Cardiac muscle cell (in vitro differentiated cells and primary cell): ENCODE data around the gene AUTS2. TPM values are rescaled to one million over a fixed set of nuclear protein-coding genes. Genes with fewer than 3 reads are reported as not detected.

Experiments
- DNase-seq, 2 donors: peaks; one replicate each; pipeline versions ENCODE4 v3.0.0 to v3.0.0-alpha.2; 2010 to 2017; ENCODE audit warnings: low read depth in 1 of 2, low spot score in 1 of 2
- H3K27ac ChIP-seq: fragments of 200-600 bp; sonication (generic); 2 replicates; pipeline ENCODE4 v1.5.1; 2016
- H3K27me3 ChIP-seq: fragments of 200-600 bp; sonication (generic); 2 replicates; pipeline ENCODE4 v1.6.0; 2016; ENCODE audit warnings: control low read depth
- H3K36me3 ChIP-seq: fragments of 200-600 bp; sonication (generic); 2 replicates; pipeline ENCODE4 v1.5.1; 2016; ENCODE audit warnings: control low read depth
- H3K4me1 ChIP-seq: fragments of 200-600 bp; sonication (generic); 2 replicates; pipeline ENCODE4 v1.8.1; 2017; ENCODE audit warnings: low read depth, mild to moderate bottlenecking, mixed run types
- H3K4me3 ChIP-seq: fragments of 200-600 bp; sonication (generic); 2 replicates; pipeline ENCODE4 v1.5.1; 2016; ENCODE audit warnings: mild to moderate bottlenecking
- H3K9me3 ChIP-seq: fragments of 200-600 bp; sonication (generic); 2 replicates; pipeline ENCODE4 v1.5.1; 2017; ENCODE audit warnings: low read depth, mild to moderate bottlenecking, control low read depth
- polyA plus RNA-seq: library from polyadenylated mRNA; unstranded; fragments of >200 nt; fragmentation: Nextera tagmentation; extraction: Ambion mirVana; gene quantifications from 2 replicates; pipeline ENCODE4 v1.2.1, GENCODE V29; 2016
- total RNA-seq: library from RNA; depleted of rRNA; stranded (reverse); fragments of >200 nt; gene quantifications from 2 replicates; pipeline ENCODE4 v1.2.3, GENCODE V29; 2016
- TF ChIP-seq, protein P1 (sequence below): IDR thresholded peaks from 2 replicates; pipeline ENCODE4 v1.5.1; 2012; ENCODE audit warnings: low read depth, mild to moderate bottlenecking, low read length

The AUTS2 gene
- total and polyA plus RNA-seq, 2 experiments from 2014 or later: 41.0 to 45.5 TPM

GRCh38 chr7:69693042-69693441 lies 94.8 kb downstream of the AUTS2 start:
- Histone ChIP-seq H3K27ac (no peak overlapping the region), H3K27me3 (no peaks in the 10 kb centered on the region), H3K4me1 (peaks cover 33% of the 10 kb centered on the region), H3K4me3 (no peak overlapping the region), H3K36me3 (no peaks in the 10 kb centered on the region), H3K9me3 (no peaks in the 10 kb centered on the region)
- TF ChIP-seq, protein P1, sequence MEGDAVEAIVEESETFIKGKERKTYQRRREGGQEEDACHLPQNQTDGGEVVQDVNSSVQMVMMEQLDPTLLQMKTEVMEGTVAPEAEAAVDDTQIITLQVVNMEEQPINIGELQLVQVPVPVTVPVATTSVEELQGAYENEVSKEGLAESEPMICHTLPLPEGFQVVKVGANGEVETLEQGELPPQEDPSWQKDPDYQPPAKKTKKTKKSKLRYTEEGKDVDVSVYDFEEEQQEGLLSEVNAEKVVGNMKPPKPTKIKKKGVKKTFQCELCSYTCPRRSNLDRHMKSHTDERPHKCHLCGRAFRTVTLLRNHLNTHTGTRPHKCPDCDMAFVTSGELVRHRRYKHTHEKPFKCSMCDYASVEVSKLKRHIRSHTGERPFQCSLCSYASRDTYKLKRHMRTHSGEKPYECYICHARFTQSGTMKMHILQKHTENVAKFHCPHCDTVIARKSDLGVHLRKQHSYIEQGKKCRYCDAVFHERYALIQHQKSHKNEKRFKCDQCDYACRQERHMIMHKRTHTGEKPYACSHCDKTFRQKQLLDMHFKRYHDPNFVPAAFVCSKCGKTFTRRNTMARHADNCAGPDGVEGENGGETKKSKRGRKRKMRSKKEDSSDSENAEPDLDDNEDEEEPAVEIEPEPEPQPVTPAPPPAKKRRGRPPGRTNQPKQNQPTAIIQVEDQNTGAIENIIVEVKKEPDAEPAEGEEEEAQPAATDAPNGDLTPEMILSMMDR: no peak
- DNase-seq: peak in 1 of 2 donors; percentile 60

DNA sequence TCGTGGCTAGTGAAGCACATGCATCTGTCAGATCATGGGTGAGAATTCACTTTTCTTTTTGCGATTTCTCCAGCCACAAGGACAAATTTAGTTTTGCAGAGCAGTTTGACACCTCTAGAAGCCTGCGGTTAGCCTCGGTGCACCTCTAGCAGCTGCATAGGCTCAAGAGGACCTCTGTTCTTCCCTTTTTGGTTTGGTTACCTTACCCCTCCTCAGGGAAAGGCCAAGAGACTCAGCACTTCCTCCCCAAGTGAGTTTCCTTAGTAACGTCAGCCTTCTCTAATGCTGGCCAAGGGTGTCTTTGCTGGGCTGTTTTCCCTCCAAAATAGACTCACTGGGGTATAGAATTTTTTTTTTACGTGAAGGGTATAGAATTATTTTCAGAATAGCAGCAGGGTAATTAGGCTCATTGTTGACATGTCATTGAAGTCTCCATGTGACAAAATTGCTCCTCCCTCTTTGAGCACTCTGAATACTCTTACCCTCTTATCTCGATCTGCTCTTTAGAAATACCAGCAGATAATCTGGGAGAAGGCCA lies 97.8 kb downstream of the AUTS2 start:
- H3K27me3 ChIP-seq: no peaks in the 10 kb centered on the region
- no peak overlapping the region for H3K27ac ChIP-seq
- peaks cover 34% of the 10 kb centered on the region for H3K4me1 ChIP-seq
- no peak overlapping the region for H3K4me3 ChIP-seq
- no peak for DNase-seq
- TF ChIP-seq, protein P1: no peak
- H3K9me3 ChIP-seq: no peaks in the 10 kb centered on the region
- no peaks in the 10 kb centered on the region for H3K36me3 ChIP-seq

DNA sequence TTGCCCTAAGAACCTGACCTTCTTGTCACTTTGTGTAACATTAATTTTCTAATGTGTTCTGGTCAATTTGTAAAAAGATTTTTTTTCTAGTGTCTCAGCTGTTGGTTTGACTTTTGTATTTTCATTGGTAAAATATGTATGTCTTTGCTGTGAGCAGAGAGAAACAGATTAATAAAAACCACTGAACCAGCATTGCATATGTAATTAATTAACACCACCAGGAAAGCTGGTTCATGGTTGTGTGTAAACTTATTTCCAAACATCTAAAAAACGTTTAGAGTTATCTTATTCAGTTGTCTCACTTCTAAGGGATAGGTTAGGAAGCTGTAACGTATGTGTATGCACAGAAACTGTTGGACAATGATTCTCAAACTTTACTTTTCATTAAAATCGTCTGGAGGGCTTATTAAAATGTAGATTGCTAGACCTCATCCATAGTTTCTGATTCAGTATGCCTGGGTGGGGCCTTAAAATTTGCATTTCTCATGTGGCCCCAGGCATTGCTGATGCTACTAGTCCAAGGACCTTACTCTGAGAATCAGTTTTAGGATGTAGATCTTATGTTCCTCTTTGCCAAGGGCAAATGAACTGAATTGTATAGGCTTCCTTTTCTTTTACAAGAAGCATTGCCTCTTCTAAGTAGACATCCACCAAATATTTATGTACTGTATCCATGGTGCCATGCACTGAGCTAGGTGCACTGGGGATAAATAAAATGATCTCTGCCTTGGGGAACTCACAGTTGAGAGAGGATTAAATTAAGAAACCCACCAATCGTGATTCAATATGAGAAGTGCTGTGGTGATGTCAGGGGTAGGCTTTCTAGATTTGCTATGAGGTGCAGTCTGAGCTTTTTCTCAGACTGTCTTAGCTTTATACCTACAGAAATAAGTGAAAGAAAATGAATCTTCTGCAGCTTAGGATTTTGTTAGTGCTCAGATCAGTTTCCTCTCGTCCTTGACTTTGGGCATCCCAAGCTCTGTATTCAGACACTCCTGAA lies 98.7 kb downstream of the AUTS2 start:
- no peaks in the 10 kb centered on the region for H3K36me3 ChIP-seq
- no peak overlapping the region for H3K27ac ChIP-seq
- H3K4me1 ChIP-seq: peaks cover 34% of the 10 kb centered on the region
- H3K4me3 ChIP-seq: no peak overlapping the region
- TF ChIP-seq, protein P1: no peak
- no peak for DNase-seq
- H3K27me3 ChIP-seq: no peaks in the 10 kb centered on the region
- no peaks in the 10 kb centered on the region for H3K9me3 ChIP-seq

- no peak for DNase-seq
These were observed 100.0 kb downstream of the AUTS2 start for GRCh38 chr7:69698109-69698825.

DNA sequence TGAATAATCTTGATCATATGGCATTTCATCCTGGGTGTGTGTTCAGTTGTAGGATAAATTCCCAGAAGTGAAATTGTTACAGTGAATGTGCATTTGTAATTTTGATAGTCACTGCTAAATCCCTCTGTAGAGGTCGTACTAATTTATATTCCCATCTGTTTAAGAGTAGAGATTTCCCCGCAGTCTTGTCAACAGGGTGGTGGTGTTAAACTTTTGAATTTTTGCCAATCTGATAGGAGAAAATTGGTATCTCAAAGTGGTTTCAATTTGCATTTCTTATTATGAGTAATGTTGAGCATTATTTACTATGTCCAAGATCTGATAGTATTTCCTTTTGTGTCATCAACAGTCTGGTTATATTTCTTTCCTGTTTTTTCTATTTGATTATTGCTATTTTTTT lies 101.7 kb downstream of the AUTS2 start:
- Histone ChIP-seq H3K4me1 (peaks cover 37% of the 10 kb centered on the region), H3K27ac (no peak overlapping the region), H3K4me3 (no peak overlapping the region), H3K27me3 (no peaks in the 10 kb centered on the region), H3K36me3 (no peaks in the 10 kb centered on the region), H3K9me3 (no peaks in the 10 kb centered on the region)
- DNase-seq: no peak
- TF ChIP-seq, protein P1: no peak

More at GRCh38 chr7:69698109-69698825, 100.0 kb downstream of the AUTS2 start:
- Histone ChIP-seq H3K27me3 (no peaks in the 10 kb centered on the region), H3K9me3 (no peaks in the 10 kb centered on the region), H3K4me3 (no peak overlapping the region), H3K4me1 (peaks cover 35% of the 10 kb centered on the region), H3K27ac (no peak overlapping the region), H3K36me3 (no peaks in the 10 kb centered on the region)
- TF ChIP-seq, protein P1: no peak
